ENCODE data around the gene CRIM1. TPM values are rescaled to one million over a fixed set of nuclear protein-coding genes. Genes with fewer than 3 reads are reported as not detected.

Gene CRIM1
- polyA plus RNA-seq, 1 donor: 35.6 TPM

GRCh38 chr2:36544638-36545338 lies 189.2 kb downstream of the CRIM1 start:
- no peak overlapping the region for H3K27ac ChIP-seq (ENCODE audit: low read length)
- H3K9me3 ChIP-seq (ENCODE audit: control insufficient read depth, low read depth, low read length): no peaks in the 10 kb centered on the region
- H3K4me1 ChIP-seq (ENCODE audit: control insufficient read depth, insufficient read depth, low read length): no peaks in the 10 kb centered on the region
- WGBS (ENCODE audit: insufficient coverage, low lambda C conversion rate): 84% methylated on average over 5 of the region's 6 CpGs
- peaks cover 50% of the 10 kb centered on the region for H3K36me3 ChIP-seq (ENCODE audit: control insufficient read depth, insufficient read depth, low read length)
- no peak for DNase-seq
- no peaks in the 10 kb centered on the region for H3K27me3 ChIP-seq (ENCODE audit: control insufficient read depth, insufficient read depth, low read length)
- H3K4me3 ChIP-seq (ENCODE audit: low read length): no peak overlapping the region

- Histone ChIP-seq H3K9me3 (ENCODE audit: control insufficient read depth, low read depth, low read length) (no peaks in the 10 kb centered on the region), H3K36me3 (ENCODE audit: control insufficient read depth, insufficient read depth, low read length) (peaks cover 49% of the 10 kb centered on the region), H3K27me3 (ENCODE audit: control insufficient read depth, insufficient read depth, low read length) (no peaks in the 10 kb centered on the region), H3K4me1 (ENCODE audit: control insufficient read depth, insufficient read depth, low read length) (no peaks in the 10 kb centered on the region), H3K27ac (ENCODE audit: low read length) (no peak overlapping the region), H3K4me3 (ENCODE audit: low read length) (no peak overlapping the region)
- DNase-seq: no peak
- WGBS (ENCODE audit: insufficient coverage, low lambda C conversion rate): no CpG with 5 or more reads among the region's 1 CpG
Measured at GRCh38 chr2:36545871-36546416, 190.4 kb downstream of the CRIM1 start.

- no CpG with 5 or more reads among the region's 3 CpGs for WGBS (ENCODE audit: insufficient coverage, low lambda C conversion rate)
- Histone ChIP-seq H3K4me1 (ENCODE audit: control insufficient read depth, insufficient read depth, low read length) (no peaks in the 10 kb centered on the region), H3K36me3 (ENCODE audit: control insufficient read depth, insufficient read depth, low read length) (peaks cover 48% of the 10 kb centered on the region), H3K27ac (ENCODE audit: low read length) (no peak overlapping the region), H3K9me3 (ENCODE audit: control insufficient read depth, low read depth, low read length) (no peaks in the 10 kb centered on the region), H3K4me3 (ENCODE audit: low read length) (no peak overlapping the region), H3K27me3 (ENCODE audit: control insufficient read depth, insufficient read depth, low read length) (no peaks in the 10 kb centered on the region)
- no peak for DNase-seq
Measured at GRCh38 chr2:36547906-36548305, 192.3 kb downstream of the CRIM1 start.

GRCh38 chr2:36549165-36549574 lies 193.6 kb downstream of the CRIM1 start:
- Histone ChIP-seq H3K36me3 (ENCODE audit: control insufficient read depth, insufficient read depth, low read length) (peaks cover 49% of the 10 kb centered on the region), H3K4me3 (ENCODE audit: low read length) (no peak overlapping the region), H3K27me3 (ENCODE audit: control insufficient read depth, insufficient read depth, low read length) (no peaks in the 10 kb centered on the region), H3K27ac (ENCODE audit: low read length) (no peak overlapping the region), H3K4me1 (ENCODE audit: control insufficient read depth, insufficient read depth, low read length) (no peaks in the 10 kb centered on the region), H3K9me3 (ENCODE audit: control insufficient read depth, low read depth, low read length) (no peaks in the 10 kb centered on the region)
- WGBS (ENCODE audit: insufficient coverage, low lambda C conversion rate): 82% methylated on average over 3 of the region's 7 CpGs
- no peak for DNase-seq

GRCh38 chr2:36550006-36550405 lies 194.4 kb downstream of the CRIM1 start:
- no peaks in the 10 kb centered on the region for H3K27me3 ChIP-seq (ENCODE audit: control insufficient read depth, insufficient read depth, low read length)
- H3K4me1 ChIP-seq (ENCODE audit: control insufficient read depth, insufficient read depth, low read length): no peaks in the 10 kb centered on the region
- H3K9me3 ChIP-seq (ENCODE audit: control insufficient read depth, low read depth, low read length): no peaks in the 10 kb centered on the region
- no CpG with 5 or more reads among the region's 5 CpGs for WGBS (ENCODE audit: insufficient coverage, low lambda C conversion rate)
- peaks cover 48% of the 10 kb centered on the region for H3K36me3 ChIP-seq (ENCODE audit: control insufficient read depth, insufficient read depth, low read length)
- no peak overlapping the region for H3K4me3 ChIP-seq (ENCODE audit: low read length)
- H3K27ac ChIP-seq (ENCODE audit: low read length): no peak overlapping the region
- no peak for DNase-seq

GRCh38 chr2:36553683-36554082 lies 198.1 kb downstream of the CRIM1 start:
- H3K27me3 ChIP-seq (ENCODE audit: control insufficient read depth, insufficient read depth, low read length): no peaks in the 10 kb centered on the region
- no peaks in the 10 kb centered on the region for H3K9me3 ChIP-seq (ENCODE audit: control insufficient read depth, low read depth, low read length)
- no peak overlapping the region for H3K4me3 ChIP-seq (ENCODE audit: low read length)
- peaks cover 46% of the 10 kb centered on the region for H3K36me3 ChIP-seq (ENCODE audit: control insufficient read depth, insufficient read depth, low read length)
- WGBS (ENCODE audit: insufficient coverage, low lambda C conversion rate): 60% methylated on average over 1 of the region's 4 CpGs
- no peak overlapping the region for H3K27ac ChIP-seq (ENCODE audit: low read length)
- no peak for DNase-seq
- H3K4me1 ChIP-seq (ENCODE audit: control insufficient read depth, insufficient read depth, low read length): no peaks in the 10 kb centered on the region

GRCh38 chr2:36554531-36554930 lies 199.0 kb downstream of the CRIM1 start:
- peaks cover 42% of the 10 kb centered on the region for H3K36me3 ChIP-seq (ENCODE audit: control insufficient read depth, insufficient read depth, low read length)
- H3K27me3 ChIP-seq (ENCODE audit: control insufficient read depth, insufficient read depth, low read length): no peaks in the 10 kb centered on the region
- no peak overlapping the region for H3K4me3 ChIP-seq (ENCODE audit: low read length)
- H3K9me3 ChIP-seq (ENCODE audit: control insufficient read depth, low read depth, low read length): no peaks in the 10 kb centered on the region
- H3K4me1 ChIP-seq (ENCODE audit: control insufficient read depth, insufficient read depth, low read length): no peaks in the 10 kb centered on the region
- H3K27ac ChIP-seq (ENCODE audit: low read length): no peak overlapping the region
- no peak for DNase-seq
- WGBS (ENCODE audit: insufficient coverage, low lambda C conversion rate): no CpG with 5 or more reads among the region's 1 CpG

- Histone ChIP-seq H3K36me3 (ENCODE audit: control insufficient read depth, insufficient read depth, low read length) (peaks cover 44% of the 10 kb centered on the region), H3K27ac (ENCODE audit: low read length) (no peak overlapping the region), H3K9me3 (ENCODE audit: control insufficient read depth, low read depth, low read length) (no peaks in the 10 kb centered on the region), H3K4me1 (ENCODE audit: control insufficient read depth, insufficient read depth, low read length) (no peaks in the 10 kb centered on the region), H3K27me3 (ENCODE audit: control insufficient read depth, insufficient read depth, low read length) (no peaks in the 10 kb centered on the region), H3K4me3 (ENCODE audit: low read length) (no peak overlapping the region)
- no CpG with 5 or more reads among the region's 3 CpGs for WGBS (ENCODE audit: insufficient coverage, low lambda C conversion rate)
- no peak for DNase-seq
Measured at GRCh38 chr2:36555789-36556188, 200.2 kb downstream of the CRIM1 start.

- Histone ChIP-seq H3K36me3 (ENCODE audit: control insufficient read depth, insufficient read depth, low read length) (peaks cover 43% of the 10 kb centered on the region), H3K27me3 (ENCODE audit: control insufficient read depth, insufficient read depth, low read length) (no peaks in the 10 kb centered on the region), H3K9me3 (ENCODE audit: control insufficient read depth, low read depth, low read length) (no peaks in the 10 kb centered on the region), H3K4me1 (ENCODE audit: control insufficient read depth, insufficient read depth, low read length) (no peaks in the 10 kb centered on the region), H3K27ac (ENCODE audit: low read length) (no peak overlapping the region), H3K4me3 (ENCODE audit: low read length) (no peak overlapping the region)
- DNase-seq: no peak
- WGBS (ENCODE audit: insufficient coverage, low lambda C conversion rate): 100% methylated on average over 1 of the region's 1 CpG
Measured at GRCh38 chr2:36556842-36557241, 201.3 kb downstream of the CRIM1 start.

GRCh38 chr2:36559221-36559942 lies 203.8 kb downstream of the CRIM1 start:
- WGBS (ENCODE audit: insufficient coverage, low lambda C conversion rate): 93% methylated on average over 3 of the region's 11 CpGs
- Histone ChIP-seq H3K4me1 (ENCODE audit: control insufficient read depth, insufficient read depth, low read length) (no peaks in the 10 kb centered on the region), H3K27me3 (ENCODE audit: control insufficient read depth, insufficient read depth, low read length) (no peaks in the 10 kb centered on the region), H3K36me3 (ENCODE audit: control insufficient read depth, insufficient read depth, low read length) (peaks cover 38% of the 10 kb centered on the region), H3K4me3 (ENCODE audit: low read length) (no peak overlapping the region), H3K9me3 (ENCODE audit: control insufficient read depth, low read depth, low read length) (no peaks in the 10 kb centered on the region), H3K27ac (ENCODE audit: low read length) (no peak overlapping the region)
- DNase-seq: no peak

Measured in large intestine (tissue), 3 donors.